ENCODE measurements around the gene SLC4A5.
A peak's percentile ranks its signal among the peaks of the same experiment; 100 is the strongest.
"Not testable (repeated sequence)": the region's sequence is repeated elsewhere in the genome, so short reads cannot be mapped to it uniquely, and the experiment has no call there.

The SLC4A5 gene

GRCh38 chr2:74226648-74227213 lies 116.5 kb downstream of the SLC4A5 start:
- no peak for DNase-seq

GRCh38 chr2:74225698-74226459 lies 117.3 kb downstream of the SLC4A5 start:
- no peak for DNase-seq

GRCh38 chr2:74223941-74224770 lies 119.1 kb downstream of the SLC4A5 start:
- no peak for DNase-seq

GRCh38 chr2:74222300-74222650 lies 120.9 kb downstream of the SLC4A5 start:
- no peak for DNase-seq

- DNase-seq: no peak
These were observed 121.5 kb downstream of the SLC4A5 start for GRCh38 chr2:74221604-74222299.

- DNase-seq: no peak
These were observed 122.1 kb downstream of the SLC4A5 start for GRCh38 chr2:74221091-74221490.

- no peak for DNase-seq
These were observed 123.2 kb downstream of the SLC4A5 start for GRCh38 chr2:74219846-74220486.

- DNase-seq: no peak
These were observed 126.6 kb downstream of the SLC4A5 start for GRCh38 chr2:74216642-74217041.

- not testable (repeated sequence) for DNase-seq
These were observed 127.4 kb downstream of the SLC4A5 start for GRCh38 chr2:74215771-74216170.

GRCh38 chr2:74212702-74213410 lies 130.4 kb downstream of the SLC4A5 start:
- no peak for DNase-seq

GRCh38 chr2:74206180-74206688 lies 137.0 kb downstream of the SLC4A5 start:
- peak; percentile 82 for DNase-seq

GRCh38 chr2:74205596-74205995 lies 137.6 kb downstream of the SLC4A5 start:
- peak; percentile 45 for DNase-seq

- DNase-seq: no peak
These were observed 138.1 kb downstream of the SLC4A5 start for GRCh38 chr2:74205113-74205512.

- no peak for DNase-seq
These were observed 138.8 kb downstream of the SLC4A5 start for GRCh38 chr2:74204436-74204835.

GRCh38 chr2:74201596-74201995 lies 141.6 kb downstream of the SLC4A5 start:
- no peak for DNase-seq

GRCh38 chr2:74201196-74201595 lies 142.0 kb downstream of the SLC4A5 start:
- no peak for DNase-seq

GRCh38 chr2:74199871-74200305 lies 143.3 kb downstream of the SLC4A5 start:
- peak; percentile 60 for DNase-seq

- DNase-seq: no peak
These were observed 143.9 kb downstream of the SLC4A5 start for GRCh38 chr2:74199275-74199701.

GRCh38 chr2:74198461-74199274 lies 144.5 kb downstream of the SLC4A5 start, which contains the start of gene MTHFD2:
Gene MTHFD2, plus strand, starts transcription at chr2:74198615. Its CDS starts 27 bp downstream, at chr2:74198642.
- peak; percentile 94 for DNase-seq

- no peak for DNase-seq
These were observed 145.2 kb downstream of the SLC4A5 start for GRCh38 chr2:74198023-74198460.

- DNase-seq: no peak
These were observed 146.2 kb downstream of the SLC4A5 start for GRCh38 chr2:74197049-74197448.

All from CD4-positive, alpha-beta T cell treated with Interleukin-21 for 1 hour (primary cell).